ENCODE data around the gene MKI67. TPM values are rescaled to one million over a fixed set of nuclear protein-coding genes. Genes with fewer than 3 reads are reported as not detected.

MKI67 gene
- total and polyA plus RNA-seq, 10 of the 15 experiments (the other 5 are each of a cell fraction or from before 2014, with no cell fraction given) = 22.3 to 183 (median 82.9) TPM

GRCh38 chr10:128054163-128054970 lies 71.9 kb downstream of the MKI67 start:
- no peaks in the 10 kb centered on the region for H3K9me3 ChIP-seq (replicated peaks; ENCODE audit: control insufficient read depth, insufficient read depth, low read length)
- 96% methylated on average over 16 of the region's 16 CpGs for WGBS (ENCODE audit: insufficient coverage, insufficient replicate concordance, low lambda C conversion rate, missing lambda C conversion rate)
- H3K79me2 ChIP-seq (ENCODE audit: control insufficient read depth, insufficient read depth, low read length) = no peaks in the 10 kb centered on the region
- no peaks in the 10 kb centered on the region for H4K20me1 ChIP-seq (ENCODE audit: control insufficient read depth, insufficient read depth)
- DNase-seq (ENCODE audit: low read depth, low spot score) (no peak), FAIRE-seq (no peak), ATAC-seq (no peak)
- H2AFZ ChIP-seq (ENCODE audit: control insufficient read depth, low read depth, low read length) = no peak overlapping the region
- ChIA-PET CTCF (interaction anchor here (0.9 to 1.9 kb wide), 3 partner anchors 9 to 19 kb away, joined by 3 to 9 read pairs (median 4); no protein-coding TSS in a partner anchor), SMC1A (ENCODE audit: uncharacterized antibody, unreplicated experiment) (interaction anchor here (8.7 kb wide), 1 partner anchor 9 kb away, joined by 116 read pairs; no protein-coding TSS in a partner anchor), POLR2A (interaction anchor here (1.0 kb wide), 1 partner anchor 8 kb away, joined by 4 read pairs; no protein-coding TSS in a partner anchor), RAD21 (ENCODE audit: unreplicated experiment) (no interaction called here)
- in situ Hi-C loops (cut with MboI) = no loop called here
- TF ChIP-seq HDAC6 (IDR thresholded peaks at IDR 0.05; ENCODE audit: unreplicated experiment) (no peak), POLR2A (IDR thresholded peaks at IDR 0.05; ENCODE audit: low read depth, low read length) (no peak)
- H3K4me2 ChIP-seq (ENCODE audit: control insufficient read depth, insufficient read depth) = no peak overlapping the region
- H3K4me3 ChIP-seq = no peak overlapping the region
- H3K27me3 ChIP-seq (replicated peaks in 1 of 2; ENCODE audit: control insufficient read depth in 2 of 2, insufficient read depth in 2 of 2, low read length in 1 of 2) = no peaks in the 10 kb centered on the region
- BruUV-seq (replicated peaks) = no TSS peak
- H3K36me3 ChIP-seq (ENCODE audit: control insufficient read depth in 2 of 2, insufficient read depth in 2 of 2, low read length in 1 of 2) = peaks cover 2 to 11% of the 10 kb centered on the region in 2 experiments
- no peak overlapping the region for H3K27ac ChIP-seq (ENCODE audit: control insufficient read depth, insufficient read depth)
- intact Hi-C loops (cut with micrococcal nuclease; ENCODE audit: unreplicated experiment) = no loop called here
- peaks cover 9% of the 10 kb centered on the region; the same call in 1 of the 2 replicates for H3K4me1 ChIP-seq (ENCODE audit: control insufficient read depth, insufficient read depth, low read length)
- H3K9ac ChIP-seq (ENCODE audit: control insufficient read depth, insufficient read depth, low read length) = no peak overlapping the region

- intact Hi-C loops (cut with micrococcal nuclease; ENCODE audit: unreplicated experiment) = no loop called here
- H3K27me3 ChIP-seq (replicated peaks in 1 of 2; ENCODE audit: control insufficient read depth in 2 of 2, insufficient read depth in 2 of 2, low read length in 1 of 2) = no peaks in the 10 kb centered on the region
- H3K4me1 ChIP-seq (ENCODE audit: control insufficient read depth, insufficient read depth, low read length) = peaks cover 13% of the 10 kb centered on the region
- peaks cover 5% of the 10 kb centered on the region for H3K79me2 ChIP-seq (ENCODE audit: control insufficient read depth, insufficient read depth, low read length)
- no peaks in the 10 kb centered on the region for H4K20me1 ChIP-seq (ENCODE audit: control insufficient read depth, insufficient read depth)
- RAD21 ChIA-PET (ENCODE audit: unreplicated experiment) = no interaction called here
- no peak overlapping the region for H3K4me3 ChIP-seq
- H3K9me3 ChIP-seq (replicated peaks; ENCODE audit: control insufficient read depth, insufficient read depth, low read length) = no peaks in the 10 kb centered on the region
- H3K9ac ChIP-seq (ENCODE audit: control insufficient read depth, insufficient read depth, low read length) = no peak overlapping the region
- CTCF ChIA-PET = interaction anchor here (1.9 to 3.1 kb wide), 2 partner anchors 9 to 16 kb away, joined by 9 to 17 read pairs; no protein-coding TSS in a partner anchor
- H2AFZ ChIP-seq (ENCODE audit: control insufficient read depth, low read depth, low read length) = no peak overlapping the region
- no peak overlapping the region for H3K27ac ChIP-seq (ENCODE audit: control insufficient read depth, insufficient read depth)
- H3K4me2 ChIP-seq (ENCODE audit: control insufficient read depth, insufficient read depth) = no peak overlapping the region
- WGBS (ENCODE audit: insufficient coverage, insufficient replicate concordance, low lambda C conversion rate, missing lambda C conversion rate) = 98% methylated on average over 7 of the region's 7 CpGs
- DNase-seq (ENCODE audit: low read depth, low spot score) (no peak), ATAC-seq (no peak), FAIRE-seq (no peak)
- in situ Hi-C loops (cut with MboI) = no loop called here
- peaks cover 2 to 11% of the 10 kb centered on the region in 2 experiments for H3K36me3 ChIP-seq (ENCODE audit: control insufficient read depth in 2 of 2, insufficient read depth in 2 of 2, low read length in 1 of 2)
- BruUV-seq (replicated peaks) = no TSS peak
- SMC1A ChIA-PET (ENCODE audit: uncharacterized antibody, unreplicated experiment) = interaction anchor here (8.7 kb wide), 1 partner anchor 10 kb away, joined by 116 read pairs; no protein-coding TSS in a partner anchor
- POLR2A ChIA-PET = interaction anchor here (1.0 kb wide), 1 partner anchor 9 kb away, joined by 4 read pairs; no protein-coding TSS in a partner anchor
- no peak for TF ChIP-seq EGR1 (IDR thresholded peaks at IDR 0.05; ENCODE audit: borderline replicate concordance in 1 of 2, low read depth in 2 of 2, low read length in 2 of 2)
- no peak for TF ChIP-seq SKIL (IDR thresholded peaks at IDR 0.05; ENCODE audit: low read depth, poor library complexity, severe bottlenecking)
- TF ChIP-seq MTA3 (IDR thresholded peaks at IDR 0.05; ENCODE audit: borderline replicate concordance, low read length) = no peak
- TF ChIP-seq TARDBP (IDR thresholded peaks at IDR 0.05; ENCODE audit: borderline replicate concordance) = no peak
- TF ChIP-seq YY1 (IDR thresholded peaks at IDR 0.05; ENCODE audit: low read depth, low read length) = no peak
- TF ChIP-seq FOXM1 (IDR thresholded peaks at IDR 0.05; ENCODE audit: low read depth, low read length) = no peak
- no peak for TF ChIP-seq ZBTB40 (IDR thresholded peaks at IDR 0.05; ENCODE audit: borderline replicate concordance)
- no peak for TF ChIP-seq ZZZ3 (IDR thresholded peaks at IDR 0.05; ENCODE audit: control insufficient read depth, insufficient read length, low read depth)
Measured at GRCh38 chr10:128053356-128053755, 72.9 kb downstream of the MKI67 start.
